NCI-H2029 treated with DMSO at 0.1 percent for 48 hours (cell line): ENCODE results near the gene GAB2.

Experiments
- DNase-seq: peaks from one replicate; lab custom pipeline; 2025; lab: John Stamatoyannopoulos, UW

The GAB2 gene

GRCh38 chr11:78427615-78428265, 10.1 kb upstream of the GAB2 start:
- DNase-seq = no peak

- no peak for DNase-seq
Observed at GRCh38 chr11:78426845-78427244, 9.2 kb upstream of the GAB2 start.

GRCh38 chr11:78425399-78426070, 7.9 kb upstream of the GAB2 start:
- no peak for DNase-seq

GRCh38 chr11:78424334-78425270, 7.0 kb upstream of the GAB2 start:
- no peak for DNase-seq

GRCh38 chr11:78423241-78423640, 5.6 kb upstream of the GAB2 start:
- no peak for DNase-seq

- no peak for DNase-seq
Observed at GRCh38 chr11:78420796-78421209, 3.2 kb upstream of the GAB2 start.

GRCh38 chr11:78420255-78420764, 2.7 kb upstream of the GAB2 start:
- peak; percentile 6 for DNase-seq

GRCh38 chr11:78419327-78419726, 1.7 kb upstream of the GAB2 start:
- DNase-seq = peak; percentile 17

GRCh38 chr11:78418584-78419211, 1.1 kb upstream of the GAB2 start:
- no peak for DNase-seq

GRCh38 chr11:78417888-78418583, 416 bp upstream of the GAB2 start:
- DNase-seq = peak; percentile 13

GRCh38 chr11:78416285-78417174, 1.1 kb downstream of the GAB2 start:
- peak; percentile 37 for DNase-seq

- no peak for DNase-seq
Observed at GRCh38 chr11:78415338-78415737, 2.3 kb downstream of the GAB2 start.

- peak; percentile 7 for DNase-seq
Observed at GRCh38 chr11:78414321-78415051, 3.1 kb downstream of the GAB2 start.

GRCh38 chr11:78408619-78409018, 9.0 kb downstream of the GAB2 start:
- no peak for DNase-seq

- no peak for DNase-seq
Observed at GRCh38 chr11:78406568-78407196, 10.9 kb downstream of the GAB2 start.

- no peak for DNase-seq
Observed at GRCh38 chr11:78405805-78406204, 11.8 kb downstream of the GAB2 start.

- DNase-seq = no peak
Observed at GRCh38 chr11:78403781-78404180, 13.8 kb downstream of the GAB2 start.

GRCh38 chr11:78402847-78403246, 14.8 kb downstream of the GAB2 start:
- no peak for DNase-seq

GRCh38 chr11:78400702-78401101, 16.9 kb downstream of the GAB2 start:
- no peak for DNase-seq
